Calu3 (cell line): ENCODE measurements around the gene SPTSSB. TPM values are rescaled to one million over a fixed set of nuclear protein-coding genes. Genes with fewer than 3 reads are reported as not detected.

ENCODE experiments used
- BruUV-seq: library from RNA; stranded (reverse); fragments of 400-500 nt; replicated peaks from 2 replicates; lab custom pipeline; 2021; lab: Mats Ljungman, UMichigan
- CTCF ChIA-PET: fragments of 300-600 bp; sonication (Branson Sonifier 250); formaldehyde crosslinking; loops from one replicate; lab custom pipeline; 2022; ENCODE audit warnings: antibody characterized with exemption; lab: Charles Lee
- DNase-seq: peaks from one replicate; pipeline ENCODE4 v3.0.0; 2022
- H3K27ac Mint-ChIP-seq: one replicate; pipeline ENCODE4 v1.8.0; 2022; ENCODE audit warnings: mixed read lengths; ENCODE audit not compliant: unreplicated experiment
- H3K27me3 Mint-ChIP-seq: one replicate; pipeline ENCODE4 v1.8.0; 2022; ENCODE audit warnings: mixed read lengths; ENCODE audit not compliant: unreplicated experiment
- H3K36me3 Mint-ChIP-seq: one replicate; pipeline ENCODE4 v1.8.0; 2022; ENCODE audit warnings: mild to moderate bottlenecking, moderate library complexity, mixed read lengths; ENCODE audit not compliant: insufficient read depth, unreplicated experiment
- H3K4me1 Mint-ChIP-seq: one replicate; pipeline ENCODE4 v1.8.0; 2022; ENCODE audit warnings: mild to moderate bottlenecking, low read depth, mixed read lengths; ENCODE audit not compliant: unreplicated experiment
- H3K4me3 Mint-ChIP-seq: one replicate; pipeline ENCODE4 v1.8.0; 2022; ENCODE audit warnings: mild to moderate bottlenecking, low read depth, moderate library complexity, mixed read lengths; ENCODE audit not compliant: unreplicated experiment
- H3K9me3 Mint-ChIP-seq: one replicate; pipeline ENCODE4 v1.8.0; 2022; ENCODE audit warnings: low read depth, mixed read lengths; ENCODE audit not compliant: unreplicated experiment
- intact Hi-C: fragments of 100-400 bp; cut with micrococcal nuclease; formaldehyde crosslinking; loops from one replicate; pipeline ENCODE4 v1.10.0; 2022; ENCODE audit not compliant: unreplicated experiment
- total RNA-seq: library from RNA; stranded (reverse); gene quantifications from 2 replicates; pipeline ENCODE4 v1.2.3, GENCODE V29; 2022
- TF ChIP-seq, protein P1 (sequence below): fragments of 200-600 bp; IDR thresholded peaks from one replicate; pipeline ENCODE4 v1.8.0; 2022; ENCODE audit warnings: antibody characterized with exemption; ENCODE audit not compliant: unreplicated experiment

The SPTSSB gene
- total RNA-seq, 1 experiment from 2014 or later, result 8.1 TPM

DNA sequence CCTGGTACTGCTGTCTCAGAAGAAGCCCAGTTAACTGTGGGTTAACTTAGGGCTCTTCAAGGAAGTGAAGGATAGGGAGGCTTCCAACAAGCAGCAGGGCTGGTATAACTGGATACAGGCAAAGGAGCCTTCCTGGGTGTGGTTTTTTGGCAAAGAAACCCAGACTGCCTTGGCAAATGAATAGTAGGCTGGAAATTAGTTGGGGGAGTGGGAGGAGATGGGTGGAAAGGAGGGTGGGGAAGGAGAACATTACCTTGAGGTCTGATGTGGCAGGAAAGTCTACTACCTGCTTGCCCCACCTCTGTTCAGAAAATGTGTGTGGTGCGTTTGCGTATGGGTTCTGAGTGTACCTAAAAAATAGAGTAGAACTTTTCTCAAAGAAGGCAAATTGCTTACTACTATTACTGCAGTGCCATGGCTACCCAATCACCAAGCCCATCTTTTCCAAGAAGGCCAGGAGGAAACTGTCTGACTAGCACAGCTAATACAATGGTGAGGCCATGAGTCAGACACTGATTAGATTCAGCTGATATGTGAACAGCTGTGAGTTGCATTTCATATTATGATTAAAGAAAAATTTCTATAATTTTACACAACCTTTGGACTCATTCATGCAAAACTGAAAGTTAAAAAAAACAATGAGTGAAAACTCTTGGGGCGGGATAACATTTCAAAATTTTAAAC is 55.2 kb downstream of the SPTSSB start:
- DNase-seq, result peak; percentile 82
- TF ChIP-seq, protein P1, sequence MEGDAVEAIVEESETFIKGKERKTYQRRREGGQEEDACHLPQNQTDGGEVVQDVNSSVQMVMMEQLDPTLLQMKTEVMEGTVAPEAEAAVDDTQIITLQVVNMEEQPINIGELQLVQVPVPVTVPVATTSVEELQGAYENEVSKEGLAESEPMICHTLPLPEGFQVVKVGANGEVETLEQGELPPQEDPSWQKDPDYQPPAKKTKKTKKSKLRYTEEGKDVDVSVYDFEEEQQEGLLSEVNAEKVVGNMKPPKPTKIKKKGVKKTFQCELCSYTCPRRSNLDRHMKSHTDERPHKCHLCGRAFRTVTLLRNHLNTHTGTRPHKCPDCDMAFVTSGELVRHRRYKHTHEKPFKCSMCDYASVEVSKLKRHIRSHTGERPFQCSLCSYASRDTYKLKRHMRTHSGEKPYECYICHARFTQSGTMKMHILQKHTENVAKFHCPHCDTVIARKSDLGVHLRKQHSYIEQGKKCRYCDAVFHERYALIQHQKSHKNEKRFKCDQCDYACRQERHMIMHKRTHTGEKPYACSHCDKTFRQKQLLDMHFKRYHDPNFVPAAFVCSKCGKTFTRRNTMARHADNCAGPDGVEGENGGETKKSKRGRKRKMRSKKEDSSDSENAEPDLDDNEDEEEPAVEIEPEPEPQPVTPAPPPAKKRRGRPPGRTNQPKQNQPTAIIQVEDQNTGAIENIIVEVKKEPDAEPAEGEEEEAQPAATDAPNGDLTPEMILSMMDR, result no peak
- CTCF ChIA-PET, result interaction anchor here (1.3 kb wide), 1 partner anchor 34 kb away, joined by 8 read pairs; no protein-coding TSS in a partner anchor
- Mint-ChIP-seq H3K36me3 (peaks cover 13% of the 10 kb centered on the region), H3K4me3 (peak overlapping the region; percentile 46), H3K4me1 (peaks cover 34% of the 10 kb centered on the region), H3K27ac (peak overlapping the region; percentile 84), H3K27me3 (no peaks in the 10 kb centered on the region), H3K9me3 (peaks cover 3% of the 10 kb centered on the region)
- BruUV-seq, result no TSS peak
- intact Hi-C loops, result loop anchor here (1.0 to 5.0 kb wide), 3 partner anchors 44 to 93 kb away; partner anchors contain the start of gene SPTSSB

DNA sequence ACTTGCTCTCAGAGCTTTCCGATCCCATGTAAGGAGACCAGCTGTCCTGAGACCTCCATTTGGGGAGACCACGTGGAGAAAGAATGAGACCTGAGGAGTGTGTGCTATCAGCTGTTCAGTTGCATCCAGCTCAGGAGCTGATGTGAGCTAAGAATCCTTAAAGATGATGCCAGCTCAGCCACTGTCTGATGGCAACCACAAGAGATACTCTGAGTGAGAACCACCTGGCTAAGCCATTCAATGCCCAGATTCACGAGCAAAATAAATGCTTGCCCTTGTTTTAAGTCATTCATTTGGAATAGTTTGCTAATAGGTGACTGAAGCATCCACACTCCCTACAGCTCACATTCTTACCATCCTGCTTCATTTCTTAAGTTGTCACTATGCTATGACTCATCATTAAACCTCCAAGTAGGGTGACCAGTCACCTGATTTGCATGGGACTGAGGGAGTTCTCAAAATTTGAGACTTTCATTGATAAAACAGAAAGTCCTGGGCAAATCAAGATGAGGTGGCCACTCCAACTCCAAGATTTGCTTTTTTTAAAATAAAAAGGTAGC is 56.4 kb downstream of the SPTSSB start:
- peak; percentile 35 for DNase-seq
- TF ChIP-seq, protein P1, result no peak
- peak overlapping the region; percentile 84 for H3K27ac Mint-ChIP-seq
- H3K9me3 Mint-ChIP-seq, result peaks cover 3% of the 10 kb centered on the region
- no peaks in the 10 kb centered on the region for H3K27me3 Mint-ChIP-seq
- CTCF ChIA-PET, result interaction anchor here (0.6 to 1.7 kb wide), 7 partner anchors 11 to 807 kb away, joined by 3 to 8 read pairs (median 4); partner anchors contain the start of gene SPTSSB
- no peak overlapping the region for H3K4me3 Mint-ChIP-seq
- intact Hi-C loops, result loop anchor here (5.0 kb wide), 1 partner anchor 43 kb away; no protein-coding TSS in a partner anchor
- H3K36me3 Mint-ChIP-seq, result peaks cover 13% of the 10 kb centered on the region
- peaks cover 34% of the 10 kb centered on the region for H3K4me1 Mint-ChIP-seq
- BruUV-seq, result no TSS peak

GRCh38 chr3:161310649-161311423 is 60.5 kb downstream of the SPTSSB start:
- Mint-ChIP-seq H3K9me3 (peaks cover 3% of the 10 kb centered on the region), H3K4me3 (no peak overlapping the region), H3K36me3 (peaks cover 7% of the 10 kb centered on the region), H3K27me3 (no peaks in the 10 kb centered on the region), H3K4me1 (peaks cover 15% of the 10 kb centered on the region), H3K27ac (no peak overlapping the region)
- TF ChIP-seq, protein P1, result no peak
- intact Hi-C loops, result no loop called here
- DNase-seq, result no peak
- no TSS peak for BruUV-seq
- CTCF ChIA-PET, result interaction anchor here (0.6 kb wide), 1 partner anchor 112 kb away, joined by 3 read pairs; no protein-coding TSS in a partner anchor
